HG03095 (cell line): ENCODE data around the gene CD44.

Source experiments
- ATAC-seq: cut with Tn5 transposase; IDR thresholded peaks from one replicate; pipeline ENCODE4 v1.9.1; 2021; ENCODE audit warnings: moderate library complexity; ENCODE audit not compliant: unreplicated experiment

The CD44 gene

DNA sequence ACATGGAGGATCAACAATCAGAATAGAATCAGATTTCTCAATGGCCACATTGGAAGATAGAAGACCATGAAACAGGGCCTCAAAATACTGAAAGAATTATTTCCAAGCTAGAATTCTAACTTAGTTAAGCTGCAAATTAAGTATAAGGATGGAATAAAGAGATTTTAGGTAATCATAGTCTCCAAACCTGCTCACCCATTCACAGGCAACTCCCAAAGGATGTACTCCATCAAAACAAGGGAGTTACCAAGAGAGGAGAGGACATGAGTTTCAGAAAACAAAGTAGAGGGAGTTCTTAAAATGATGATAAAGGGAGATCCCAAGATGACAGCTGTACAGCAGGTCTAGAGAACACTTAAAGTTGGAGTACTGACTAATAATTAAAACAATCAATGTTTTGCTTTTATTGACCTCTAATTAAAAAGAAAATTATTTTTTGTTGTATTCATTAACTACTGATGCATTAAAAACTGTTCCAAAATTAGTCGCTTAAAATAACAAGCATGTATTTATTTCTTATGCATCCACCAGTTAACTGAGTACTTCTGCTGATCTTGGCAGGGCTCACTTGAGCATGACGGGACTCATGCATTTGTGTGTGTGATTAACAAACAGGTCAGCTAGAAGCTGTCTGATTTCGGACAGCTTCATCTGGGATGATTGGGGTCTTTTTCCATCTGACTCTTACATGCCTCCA lies 95.6 kb downstream of the CD44 start:
- ATAC-seq: no peak

DNA sequence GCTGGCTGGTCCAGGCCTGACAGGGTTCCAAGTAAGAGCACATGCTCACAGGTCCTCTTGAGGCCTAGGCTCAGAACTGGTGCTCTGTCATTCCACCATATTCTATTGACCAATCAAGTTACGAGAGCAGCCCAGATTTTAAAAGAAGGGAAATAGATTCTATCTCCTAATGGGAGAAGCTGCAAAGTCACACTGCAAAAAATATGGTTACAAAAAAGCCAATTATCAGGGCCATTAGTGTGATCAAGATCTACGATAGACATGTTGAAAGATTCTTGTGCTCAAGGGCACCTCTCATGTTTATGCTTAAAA lies 96.1 kb downstream of the CD44 start:
- ATAC-seq: no peak

DNA sequence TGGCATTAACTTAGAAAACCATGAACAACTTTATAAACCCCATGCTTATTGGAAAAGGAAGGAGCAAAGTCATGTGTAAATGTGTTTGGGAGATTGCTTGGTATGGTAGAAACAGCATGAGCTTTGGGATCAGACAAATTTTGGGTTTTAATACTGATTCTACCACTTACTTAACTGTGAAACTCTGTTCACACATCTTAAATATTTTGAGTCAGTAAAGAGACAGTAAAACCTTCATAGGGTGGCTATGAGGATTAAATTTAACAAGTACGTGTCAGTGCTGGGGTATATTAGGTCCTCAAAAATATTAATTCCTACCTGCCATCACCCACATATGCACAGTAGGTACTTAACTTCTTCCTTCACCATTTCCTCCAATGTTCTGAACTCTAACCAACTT lies 96.5 kb downstream of the CD44 start:
- ATAC-seq: no peak

DNA sequence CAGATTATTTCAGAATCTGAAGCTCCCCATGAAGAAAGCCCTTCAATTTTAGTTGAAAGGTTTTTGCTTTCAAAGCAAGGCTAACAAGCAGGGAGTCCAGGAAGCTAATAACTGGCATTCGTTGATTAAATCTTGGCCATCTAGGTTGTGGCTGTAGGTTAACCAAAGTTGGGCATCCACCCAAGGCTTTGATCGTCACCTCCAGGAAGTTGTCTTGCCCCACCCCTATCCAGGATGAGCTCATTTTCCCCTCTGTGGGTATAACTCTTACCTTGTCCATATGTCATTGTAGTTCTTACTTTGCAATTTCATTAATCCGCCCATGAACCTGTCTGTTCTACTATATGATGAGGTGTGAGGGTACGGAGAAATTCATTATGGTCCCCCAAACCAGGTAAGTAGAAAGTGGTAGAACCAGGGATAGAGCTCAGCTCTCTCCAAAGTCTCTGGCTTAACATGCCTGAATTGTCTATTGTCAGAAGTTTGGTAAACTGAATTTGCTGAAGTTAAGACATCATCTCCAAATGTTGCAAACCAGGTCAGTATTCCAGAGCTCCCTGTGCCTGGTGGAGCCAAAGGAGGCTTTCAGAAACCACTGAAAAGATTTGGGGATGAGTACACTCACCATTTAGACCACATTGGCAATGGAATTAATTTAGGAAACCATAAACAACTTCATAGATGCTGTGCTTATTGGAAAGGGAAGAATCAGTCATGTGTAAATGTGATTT lies 97.1 kb downstream of the CD44 start:
- no peak for ATAC-seq

DNA sequence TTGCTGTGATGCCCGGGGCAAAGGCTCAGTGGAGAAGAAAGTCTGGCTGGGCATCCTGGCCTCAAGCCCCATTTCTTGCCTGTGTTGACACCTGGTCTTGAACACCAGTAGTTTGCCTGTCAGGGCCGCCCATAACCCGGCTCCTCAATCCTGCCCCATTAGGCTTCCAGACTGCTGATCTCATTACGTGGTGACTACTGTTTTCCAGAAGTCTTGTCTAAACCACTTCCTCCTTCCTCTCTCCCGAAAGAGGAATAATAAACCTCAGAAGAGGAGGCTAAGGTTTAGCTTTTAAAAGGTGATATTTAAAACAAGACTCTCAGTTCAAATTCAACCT lies 97.7 kb downstream of the CD44 start:
- no peak for ATAC-seq

DNA sequence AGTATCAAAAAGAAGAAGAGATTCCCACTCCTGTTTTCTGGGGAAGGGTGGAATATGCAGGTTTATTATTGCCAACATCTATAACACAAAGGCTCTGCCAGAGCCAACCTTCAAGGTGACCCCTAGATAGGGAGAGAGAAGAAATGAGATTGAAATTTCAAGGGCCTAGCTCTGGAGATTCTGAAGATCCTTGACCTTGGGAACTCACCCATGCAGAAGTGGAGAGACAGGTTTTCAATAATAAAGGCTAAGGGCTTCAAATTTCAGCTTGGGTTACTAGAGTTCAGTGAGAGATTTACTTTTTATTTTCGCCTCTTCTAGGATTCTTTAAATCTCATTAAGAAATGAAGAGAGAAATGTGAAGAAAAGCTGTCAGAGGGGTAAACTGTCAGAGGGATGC lies 98.4 kb downstream of the CD44 start:
- ATAC-seq: no peak

DNA sequence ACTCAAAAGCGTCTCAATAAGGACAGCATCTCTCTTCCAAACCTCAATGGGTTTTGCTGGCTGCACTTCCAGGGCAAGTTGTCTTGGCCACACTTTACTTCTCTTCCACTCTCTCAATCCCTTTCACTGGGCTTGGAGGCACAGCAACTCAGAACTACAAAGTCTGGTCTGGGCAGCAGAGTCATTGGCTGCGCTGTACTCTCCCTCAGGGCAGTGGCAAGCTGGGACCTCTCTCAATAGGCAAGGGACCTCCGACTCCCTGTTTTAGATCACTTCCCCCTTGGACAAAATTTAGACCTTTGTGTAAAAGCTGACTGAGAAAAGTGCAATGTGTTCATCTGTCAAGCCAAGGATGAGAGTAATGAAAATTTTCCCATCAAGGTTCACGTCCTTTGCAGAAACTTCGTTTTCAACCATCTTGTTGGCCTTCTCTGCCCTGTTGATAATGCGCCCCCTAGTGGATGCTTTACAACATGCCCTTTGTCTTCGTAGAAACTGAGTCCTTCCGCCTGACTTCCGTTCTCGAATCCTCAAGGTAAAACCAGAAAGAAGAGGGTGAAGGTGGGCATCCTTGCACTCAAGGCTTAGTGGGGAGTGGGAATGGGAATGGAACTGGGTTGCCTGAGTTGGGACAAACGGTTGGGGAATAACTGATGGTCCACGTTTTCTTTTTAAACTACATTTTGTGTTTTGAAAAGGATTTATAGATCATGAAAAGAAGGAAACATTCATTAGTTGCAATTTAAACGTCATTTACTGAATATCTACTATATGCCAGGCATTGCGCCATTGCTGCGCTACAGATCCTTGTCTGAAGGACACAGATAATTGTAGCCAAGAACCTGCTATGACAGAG lies 99.1 kb downstream of the CD44 start:
- no peak for ATAC-seq

DNA sequence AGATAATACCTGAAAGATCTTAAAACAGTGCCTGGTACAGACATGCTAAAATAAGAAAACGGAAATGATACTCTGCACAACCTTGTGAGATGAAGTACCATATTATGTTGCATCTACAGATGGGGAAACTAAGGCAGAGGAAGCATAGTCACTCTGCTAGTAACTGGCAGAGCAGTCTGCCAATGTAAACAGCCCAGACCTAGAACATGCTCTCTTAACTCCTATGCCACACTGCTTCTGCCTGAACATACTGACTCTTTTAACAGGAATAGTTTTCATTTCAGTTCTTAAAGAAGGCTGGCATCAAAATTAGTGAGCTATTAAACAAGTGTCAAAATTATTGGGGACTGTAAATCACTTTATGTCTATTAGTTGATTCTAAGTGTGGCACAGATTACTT lies 99.9 kb downstream of the CD44 start:
- no peak for ATAC-seq

DNA sequence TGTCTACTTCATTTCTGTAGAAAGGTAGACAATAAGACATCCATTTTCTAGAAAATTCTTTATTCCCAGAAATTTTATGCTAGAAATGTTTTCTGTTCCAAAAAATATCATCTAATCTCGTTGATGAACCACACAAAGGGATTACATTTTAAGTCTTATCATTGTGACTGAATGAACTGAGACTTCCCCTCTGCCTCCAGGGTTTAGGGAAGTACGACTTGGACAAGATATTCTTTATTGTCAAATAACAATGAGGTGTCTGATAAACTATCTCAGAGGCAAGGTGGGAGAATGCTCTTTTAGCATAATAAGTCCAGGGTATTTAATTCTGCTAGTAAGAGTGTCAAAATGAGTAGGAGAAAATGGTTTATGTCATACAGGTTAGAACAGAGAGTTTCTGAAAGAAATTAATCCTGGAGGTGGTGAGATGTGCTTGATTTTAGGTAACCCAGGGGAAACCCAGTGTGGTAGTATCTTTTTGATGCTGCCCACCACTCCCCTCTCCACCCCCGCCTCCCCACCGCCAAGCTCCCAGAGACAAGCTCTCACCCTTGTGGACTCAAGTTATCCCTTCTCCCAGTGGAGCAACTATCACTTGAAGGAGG lies 100.6 kb downstream of the CD44 start:
- no peak for ATAC-seq

DNA sequence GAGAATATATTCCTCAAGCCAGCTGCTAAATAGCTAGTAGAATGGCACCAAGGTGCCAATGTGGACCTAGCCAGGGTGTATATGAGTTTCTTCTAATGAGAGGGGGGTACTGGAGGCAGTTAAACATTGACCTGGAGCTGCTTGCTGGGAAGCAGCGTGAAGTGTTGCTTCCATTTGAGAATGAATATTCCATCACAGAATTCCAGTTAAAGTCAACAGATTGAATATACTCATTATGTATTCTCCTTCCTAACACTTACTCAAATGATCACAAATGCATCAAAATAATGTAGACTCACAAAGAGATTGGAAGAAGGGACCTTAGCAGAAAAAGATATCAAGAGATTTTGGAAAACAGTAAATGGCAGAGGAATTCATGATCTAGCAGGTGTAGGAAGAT lies 102.1 kb downstream of the CD44 start:
- ATAC-seq: no peak

DNA sequence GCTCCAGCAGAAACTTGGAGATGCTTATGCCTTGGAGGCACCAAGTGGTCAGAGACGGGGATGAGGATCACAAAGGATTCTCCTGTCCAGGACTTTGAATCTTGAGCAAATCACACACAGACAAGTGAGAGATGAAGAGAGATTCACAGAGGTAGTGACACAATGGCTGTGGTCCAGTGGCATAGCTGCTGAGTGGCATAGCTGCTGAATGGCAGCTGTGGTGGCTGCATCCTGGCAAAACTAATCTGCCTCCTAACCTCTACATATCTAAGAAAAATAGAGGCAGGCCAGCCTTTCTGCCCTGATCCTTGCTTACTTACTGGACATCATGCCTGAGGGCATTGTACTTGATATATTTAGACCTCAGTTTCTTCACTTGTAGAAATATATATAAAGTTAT lies 102.6 kb downstream of the CD44 start:
- no peak for ATAC-seq

DNA sequence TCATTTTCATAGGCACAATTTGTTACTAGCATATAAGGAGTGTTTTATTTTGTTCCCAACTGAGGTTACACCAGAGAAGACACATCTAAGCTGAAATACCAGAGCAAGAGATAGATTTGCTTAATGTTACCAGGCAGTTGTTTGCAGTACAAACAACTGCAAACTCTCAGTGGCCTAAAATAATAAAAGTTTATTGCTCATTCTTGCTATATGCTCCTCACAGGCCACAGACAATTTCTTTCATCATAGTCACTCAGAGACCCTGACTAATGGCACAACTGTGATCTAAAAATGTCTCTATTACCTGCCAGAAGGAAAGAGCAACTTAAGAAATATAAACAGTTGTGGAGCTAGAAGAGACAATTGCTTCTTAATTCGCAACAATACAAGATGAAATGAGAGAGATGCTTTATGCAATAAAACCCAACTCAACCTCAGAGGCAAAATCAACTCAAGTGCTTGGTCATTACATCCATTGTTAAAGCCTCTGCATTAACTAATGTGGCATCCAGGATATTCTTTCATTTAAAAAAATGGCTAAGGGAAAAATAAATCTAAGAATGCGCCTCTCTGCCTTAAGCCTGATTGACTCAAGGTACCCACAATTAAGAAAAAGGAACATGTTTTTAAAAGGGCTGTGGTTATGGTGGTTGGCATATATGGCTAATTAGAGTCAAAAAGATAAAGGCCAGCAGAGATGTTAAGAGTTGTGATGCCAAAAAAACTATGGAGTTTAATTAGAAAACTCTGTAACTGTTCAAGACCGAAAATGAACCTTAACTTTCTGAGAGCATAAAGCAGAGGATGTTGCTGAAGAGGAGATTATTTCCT lies 103.7 kb downstream of the CD44 start:
- no peak for ATAC-seq

DNA sequence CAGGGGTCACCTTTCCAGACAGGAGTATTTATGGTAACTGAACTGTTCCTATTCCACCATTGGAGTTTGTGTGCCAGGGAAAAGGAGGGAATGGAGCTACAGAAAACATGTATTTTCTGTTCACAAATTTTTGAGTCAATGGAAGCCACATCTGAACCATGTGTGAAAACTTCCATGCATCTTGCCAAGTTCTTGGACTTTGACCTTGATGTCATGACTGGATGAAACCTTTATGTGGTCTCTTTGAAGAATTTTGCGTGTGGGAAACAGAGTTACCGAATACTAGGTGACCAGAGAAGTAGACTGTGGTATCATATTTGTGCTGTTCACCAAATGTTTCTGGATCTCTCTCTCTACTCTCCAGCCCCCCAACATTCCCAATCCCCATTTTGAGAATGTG lies 104.8 kb downstream of the CD44 start:
- no peak for ATAC-seq

DNA sequence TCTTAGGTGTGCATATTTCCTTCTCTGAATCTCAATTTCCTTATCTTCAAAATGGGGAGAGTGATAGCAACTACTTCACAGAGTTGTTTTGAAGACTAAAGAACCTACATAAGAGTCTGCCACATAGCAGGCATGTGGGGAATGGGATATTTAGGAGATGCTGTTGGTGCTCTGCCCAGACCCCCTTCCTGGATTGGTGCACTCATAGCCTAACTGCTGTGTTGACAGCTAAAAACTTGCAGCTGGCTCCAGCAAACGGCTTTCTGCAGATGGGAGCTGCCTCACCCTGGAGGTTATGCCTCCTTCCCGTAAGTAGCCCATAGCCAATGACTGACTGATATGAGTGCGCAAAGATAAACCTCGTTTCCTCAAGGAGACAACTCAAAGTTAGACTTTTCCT lies 106.1 kb downstream of the CD44 start:
- ATAC-seq: no peak

DNA sequence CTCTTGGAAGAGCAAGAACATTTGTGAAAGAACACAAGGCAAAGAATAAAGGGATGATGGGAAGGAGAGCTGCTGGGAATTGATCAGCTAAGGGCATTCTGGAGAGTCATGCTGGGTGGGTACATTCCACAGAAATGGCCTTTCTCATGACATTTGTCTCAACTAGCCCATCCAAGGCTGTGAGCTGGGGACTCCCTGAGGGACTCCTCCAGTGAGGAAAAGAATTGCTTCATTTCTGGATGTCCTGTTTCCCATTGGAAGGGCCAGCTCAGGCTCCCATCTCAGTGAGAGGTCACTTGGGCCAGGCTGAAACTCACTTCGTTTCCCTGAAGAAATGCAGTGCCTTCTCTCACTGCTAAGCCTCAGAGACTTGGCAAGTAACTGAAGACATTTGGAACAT lies 106.8 kb downstream of the CD44 start:
- no peak for ATAC-seq

DNA sequence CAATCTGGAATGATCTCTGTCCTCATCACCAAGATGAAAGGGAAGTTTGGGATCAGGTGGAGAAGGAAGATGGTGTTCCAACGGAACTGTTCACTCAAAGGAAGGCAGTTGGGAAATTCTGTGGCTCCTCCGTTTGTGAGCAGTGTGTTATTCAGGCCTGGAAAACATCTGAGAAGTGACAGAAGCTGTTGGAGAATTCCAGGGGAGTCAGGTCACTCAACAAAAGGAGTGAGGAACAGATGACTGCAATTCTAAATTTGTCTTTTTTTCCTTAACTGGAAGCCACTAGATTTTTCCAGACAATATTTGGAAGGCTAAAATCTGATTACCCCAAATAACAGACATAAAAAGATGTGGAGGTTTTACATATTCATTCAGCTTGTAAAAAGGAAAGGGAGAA lies 107.8 kb downstream of the CD44 start:
- no peak for ATAC-seq

DNA sequence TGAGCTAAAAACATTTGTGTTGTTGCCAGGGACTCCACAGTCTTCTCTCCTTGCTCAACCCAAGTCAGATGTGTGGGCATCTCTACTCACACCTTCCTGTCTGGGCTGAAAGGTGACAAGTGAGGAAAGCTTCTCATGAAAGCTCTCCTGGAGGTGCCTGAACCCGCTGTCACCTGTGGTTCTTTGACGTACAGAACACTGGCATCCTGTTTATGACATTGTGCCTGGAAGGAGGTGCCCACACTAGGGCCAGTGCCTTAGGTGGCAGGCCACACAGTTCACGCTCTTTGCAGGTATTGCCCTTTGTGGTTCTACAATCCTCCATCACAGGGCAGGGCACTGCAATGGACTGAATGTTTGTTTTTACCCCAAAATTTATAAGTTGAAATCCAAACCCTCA lies 108.5 kb downstream of the CD44 start:
- no peak for ATAC-seq

DNA sequence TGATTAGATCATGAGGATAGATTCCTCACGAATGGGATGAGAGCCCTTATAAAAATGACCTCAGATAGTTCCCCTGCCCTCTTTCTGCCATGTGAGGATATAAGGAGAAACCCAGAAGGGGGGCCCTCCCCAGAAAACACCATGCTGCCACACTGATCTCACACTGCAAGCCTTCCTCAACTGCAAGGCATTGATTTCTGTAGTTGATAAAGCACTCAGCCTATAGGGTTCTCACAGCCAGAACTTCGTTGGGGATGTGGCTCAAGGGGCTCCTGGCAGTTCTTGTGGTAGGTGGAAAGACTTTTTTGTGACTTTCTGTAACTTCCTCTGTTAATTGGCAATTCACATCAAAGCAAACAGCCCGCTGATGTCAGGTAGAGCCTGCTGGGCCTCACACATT lies 108.9 kb downstream of the CD44 start:
- no peak for ATAC-seq

DNA sequence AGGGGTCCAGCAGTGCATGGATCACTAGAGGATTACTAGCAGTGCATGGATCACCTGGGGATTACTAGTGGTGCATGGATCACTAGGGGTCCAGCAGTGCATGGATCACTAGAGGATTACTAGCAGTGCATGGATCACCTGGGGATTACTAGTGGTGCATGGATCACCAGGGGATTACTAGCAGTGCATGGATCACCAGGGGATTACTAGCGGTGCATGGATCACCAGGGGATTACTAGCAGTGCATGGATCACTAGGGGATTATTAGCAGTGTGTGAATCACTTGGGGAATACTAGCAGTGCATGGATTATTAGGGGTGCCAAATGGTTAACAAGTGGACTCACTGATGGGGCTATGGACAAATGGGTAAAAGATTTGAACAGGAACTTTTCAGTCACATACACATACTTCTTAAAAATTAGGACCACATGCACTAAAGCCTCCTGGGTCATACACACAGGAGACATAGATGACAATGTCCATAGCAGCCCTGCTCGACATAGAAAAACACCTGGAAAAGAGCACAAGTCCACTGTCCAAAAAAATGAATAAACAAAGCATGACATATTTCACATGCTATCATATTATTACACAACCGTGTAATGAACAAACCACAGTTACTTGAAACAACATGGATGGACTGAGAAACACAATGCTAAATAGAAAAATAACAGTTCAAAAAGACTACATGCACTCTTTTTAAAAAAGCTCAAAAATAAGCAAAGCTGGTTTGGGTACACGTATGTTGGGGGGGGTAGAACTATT lies 109.8 kb downstream of the CD44 start:
- no peak for ATAC-seq

DNA sequence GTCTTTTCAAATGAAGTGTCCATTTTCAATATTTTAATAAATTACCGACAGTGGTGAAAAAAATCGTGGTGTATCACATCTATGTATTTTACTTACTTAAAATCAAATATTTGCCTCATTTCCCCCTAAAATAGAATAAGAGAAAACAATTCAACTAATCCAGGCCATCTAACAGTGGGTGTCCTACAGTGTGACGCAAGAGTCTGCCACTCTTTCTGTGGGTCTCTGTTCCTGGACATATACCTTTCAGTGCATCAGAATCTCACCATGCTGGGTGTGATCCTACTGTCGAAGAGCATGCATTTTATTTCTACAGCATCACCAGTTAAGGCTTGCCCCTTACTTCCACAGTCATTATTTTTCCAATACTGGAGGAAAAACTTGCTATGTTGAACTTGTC lies 111.2 kb downstream of the CD44 start:
- no peak for ATAC-seq
